AG09319 (cell line): Measurements from ENCODE around the gene ALDH8A1.
"Not testable (repeated sequence)": the region's sequence is repeated elsewhere in the genome, so short reads cannot be mapped to it uniquely, and the experiment has no call there.

Experiments used
- DNase-seq: peaks from one replicate; pipeline ENCODE4 v3.0.0-alpha.2; 2010; ENCODE audit warnings: low read depth; ENCODE audit errors: extremely low read depth
- TF ChIP-seq, protein P1 (sequence below): IDR thresholded peaks from 2 replicates; pipeline ENCODE4 v1.5.1; 2011; ENCODE audit warnings: low read depth, mild to moderate bottlenecking, inconsistent platforms, low read length, moderate library complexity

The ALDH8A1 gene

DNA sequence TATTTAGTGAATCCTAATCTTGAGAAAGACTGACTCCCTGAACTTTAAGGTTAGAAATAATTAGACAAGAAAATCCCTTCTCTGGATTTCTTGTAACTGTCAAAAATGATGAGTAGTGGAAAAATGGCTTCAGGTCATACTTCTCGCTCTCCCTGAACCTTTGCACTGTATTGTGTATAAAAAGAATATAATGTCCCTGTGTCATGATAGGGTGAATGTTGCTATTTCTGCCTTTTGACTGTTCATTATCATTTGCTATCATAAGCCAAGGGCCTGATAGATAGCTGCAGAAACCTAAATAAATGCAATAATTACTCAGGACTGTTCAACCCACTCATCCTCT lies 39.3 kb downstream of the ALDH8A1 start:
- TF ChIP-seq, protein P1, sequence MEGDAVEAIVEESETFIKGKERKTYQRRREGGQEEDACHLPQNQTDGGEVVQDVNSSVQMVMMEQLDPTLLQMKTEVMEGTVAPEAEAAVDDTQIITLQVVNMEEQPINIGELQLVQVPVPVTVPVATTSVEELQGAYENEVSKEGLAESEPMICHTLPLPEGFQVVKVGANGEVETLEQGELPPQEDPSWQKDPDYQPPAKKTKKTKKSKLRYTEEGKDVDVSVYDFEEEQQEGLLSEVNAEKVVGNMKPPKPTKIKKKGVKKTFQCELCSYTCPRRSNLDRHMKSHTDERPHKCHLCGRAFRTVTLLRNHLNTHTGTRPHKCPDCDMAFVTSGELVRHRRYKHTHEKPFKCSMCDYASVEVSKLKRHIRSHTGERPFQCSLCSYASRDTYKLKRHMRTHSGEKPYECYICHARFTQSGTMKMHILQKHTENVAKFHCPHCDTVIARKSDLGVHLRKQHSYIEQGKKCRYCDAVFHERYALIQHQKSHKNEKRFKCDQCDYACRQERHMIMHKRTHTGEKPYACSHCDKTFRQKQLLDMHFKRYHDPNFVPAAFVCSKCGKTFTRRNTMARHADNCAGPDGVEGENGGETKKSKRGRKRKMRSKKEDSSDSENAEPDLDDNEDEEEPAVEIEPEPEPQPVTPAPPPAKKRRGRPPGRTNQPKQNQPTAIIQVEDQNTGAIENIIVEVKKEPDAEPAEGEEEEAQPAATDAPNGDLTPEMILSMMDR = no peak
- no peak for DNase-seq

DNA sequence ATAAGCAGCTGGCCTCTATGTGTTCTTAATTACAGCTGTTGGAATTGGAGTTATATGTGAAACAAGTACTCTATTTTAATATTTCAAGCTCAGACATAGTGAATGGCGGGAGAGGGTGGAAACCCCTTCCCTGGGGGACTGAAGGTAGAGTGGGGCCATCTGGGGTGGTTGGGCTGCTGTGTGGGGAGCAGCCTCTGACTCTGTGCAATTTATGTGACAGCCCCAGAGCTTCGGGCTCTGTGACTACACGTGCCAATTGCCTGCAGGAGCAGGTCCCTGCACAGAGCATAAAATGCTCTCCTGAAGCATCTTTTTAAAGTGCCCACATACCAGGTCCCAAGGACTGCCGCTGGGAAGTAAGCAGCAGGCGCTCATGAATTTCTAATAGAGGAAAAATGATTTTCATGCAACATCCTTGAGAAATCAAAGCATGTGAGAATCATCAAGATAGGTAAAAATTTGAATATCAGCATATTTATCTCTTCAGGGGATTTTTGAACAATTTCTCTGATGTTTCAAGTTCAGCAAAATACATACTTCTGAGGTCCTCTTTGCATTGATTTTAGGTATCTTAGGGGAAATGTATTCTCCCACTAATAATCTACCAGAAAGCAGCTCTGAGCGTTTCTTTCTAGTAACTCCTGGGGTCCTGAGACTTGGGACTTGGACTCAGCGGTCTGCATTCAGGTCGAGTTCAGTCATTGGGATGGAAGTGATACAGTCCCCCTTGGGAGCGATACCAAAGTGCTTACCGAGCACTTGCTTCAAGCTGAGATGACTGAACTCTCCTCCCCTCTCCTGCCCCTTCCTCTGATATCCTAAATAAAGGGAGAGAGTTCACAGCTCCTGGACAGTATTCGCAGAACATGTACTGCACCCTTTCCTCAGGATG lies 40.0 kb downstream of the ALDH8A1 start:
- TF ChIP-seq, protein P1 = no peak

DNA sequence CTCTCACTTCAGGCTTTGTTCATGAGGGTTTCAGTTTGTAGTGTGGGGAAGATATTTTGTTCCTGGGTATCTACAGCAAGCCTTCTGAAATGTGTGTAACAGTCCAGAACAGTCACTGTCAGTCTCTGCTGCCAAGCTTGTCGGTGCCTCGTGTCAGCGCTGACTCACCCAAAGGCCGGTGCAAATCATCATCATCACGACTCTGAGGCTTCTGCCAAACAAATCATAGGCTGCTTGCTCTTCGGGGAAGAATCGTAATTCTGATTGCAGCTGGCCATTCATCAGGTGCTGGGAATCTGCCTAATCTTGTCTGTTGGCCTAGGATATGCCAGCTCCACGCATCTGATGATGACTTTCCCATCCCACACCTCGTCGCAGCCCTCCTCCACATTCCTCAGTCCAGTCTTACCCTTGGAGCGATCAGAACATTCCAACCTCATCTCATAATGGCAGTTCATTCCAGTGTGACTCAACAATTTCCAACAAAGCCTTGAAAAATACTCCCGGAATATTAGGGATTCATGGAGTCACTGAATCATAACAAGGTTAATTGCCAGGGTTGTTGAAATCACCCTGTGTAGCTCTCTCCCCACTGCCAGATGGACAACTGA lies 40.9 kb downstream of the ALDH8A1 start:
- TF ChIP-seq, protein P1 = no peak
- peak; percentile 75 for DNase-seq

More for the DNA sequence above, 40.0 kb downstream of the ALDH8A1 start:
- no peak for DNase-seq

DNA sequence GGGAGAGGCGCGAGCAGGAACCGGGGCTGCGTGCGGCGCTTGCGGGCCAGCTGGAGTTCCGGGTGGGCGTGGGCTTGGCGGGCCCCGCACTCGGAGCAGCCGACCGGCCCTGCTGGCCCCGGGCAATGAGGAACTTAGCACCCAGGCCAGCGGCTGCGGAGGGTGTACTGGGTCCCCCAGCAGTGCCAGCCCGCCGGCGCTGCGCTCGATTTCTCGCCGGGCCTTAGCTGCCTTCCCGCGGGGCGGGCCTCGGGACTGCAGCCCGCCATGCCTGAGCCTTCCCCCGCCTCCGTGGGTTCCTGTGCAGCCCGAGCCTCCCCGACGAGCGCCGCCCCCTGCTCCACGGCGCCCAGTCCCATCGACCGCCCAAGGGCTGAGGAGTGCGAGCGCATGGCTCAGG lies 45.2 kb downstream of the ALDH8A1 start:
- DNase-seq = not testable (repeated sequence)

DNA sequence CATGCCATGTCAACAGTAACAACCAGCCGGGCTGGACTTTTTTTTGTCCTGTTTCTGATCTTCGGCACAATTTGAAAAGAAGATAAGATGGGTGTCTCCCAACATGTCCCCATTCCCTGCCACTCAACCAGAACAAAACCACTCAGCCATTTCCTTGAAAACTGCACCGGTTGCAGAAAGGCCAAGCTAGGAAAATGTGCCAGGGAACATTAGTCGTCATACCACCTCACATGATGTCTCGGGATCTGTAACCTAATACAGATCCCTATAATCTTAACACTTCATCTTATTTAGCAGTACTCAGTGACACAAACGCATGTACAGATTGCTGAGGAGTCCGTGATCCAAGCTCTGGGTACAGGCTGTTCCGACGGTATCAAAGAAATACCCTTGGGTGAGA lies 46.5 kb downstream of the ALDH8A1 start:
- TF ChIP-seq, protein P1 = no peak
- no peak for DNase-seq

DNA sequence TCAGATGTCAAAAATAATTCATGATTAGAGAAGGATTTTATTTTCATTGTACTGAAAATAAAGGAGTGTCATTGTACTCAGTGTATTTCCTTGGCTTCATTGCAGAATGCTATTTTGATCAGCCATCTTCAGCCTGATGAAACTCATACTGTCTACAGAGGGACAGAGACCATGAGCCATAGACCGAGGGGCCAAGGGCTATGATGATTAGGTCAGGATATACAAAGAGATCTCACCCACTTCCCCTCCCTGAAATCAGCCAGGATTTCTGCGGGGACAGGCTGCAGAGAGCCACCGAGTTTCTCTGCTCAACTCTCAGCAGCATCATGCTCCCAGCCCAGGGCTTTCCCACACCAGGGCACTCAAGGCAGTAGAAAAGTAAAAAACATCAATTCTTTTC lies 47.0 kb downstream of the ALDH8A1 start:
- TF ChIP-seq, protein P1 = no peak
- DNase-seq = no peak

DNA sequence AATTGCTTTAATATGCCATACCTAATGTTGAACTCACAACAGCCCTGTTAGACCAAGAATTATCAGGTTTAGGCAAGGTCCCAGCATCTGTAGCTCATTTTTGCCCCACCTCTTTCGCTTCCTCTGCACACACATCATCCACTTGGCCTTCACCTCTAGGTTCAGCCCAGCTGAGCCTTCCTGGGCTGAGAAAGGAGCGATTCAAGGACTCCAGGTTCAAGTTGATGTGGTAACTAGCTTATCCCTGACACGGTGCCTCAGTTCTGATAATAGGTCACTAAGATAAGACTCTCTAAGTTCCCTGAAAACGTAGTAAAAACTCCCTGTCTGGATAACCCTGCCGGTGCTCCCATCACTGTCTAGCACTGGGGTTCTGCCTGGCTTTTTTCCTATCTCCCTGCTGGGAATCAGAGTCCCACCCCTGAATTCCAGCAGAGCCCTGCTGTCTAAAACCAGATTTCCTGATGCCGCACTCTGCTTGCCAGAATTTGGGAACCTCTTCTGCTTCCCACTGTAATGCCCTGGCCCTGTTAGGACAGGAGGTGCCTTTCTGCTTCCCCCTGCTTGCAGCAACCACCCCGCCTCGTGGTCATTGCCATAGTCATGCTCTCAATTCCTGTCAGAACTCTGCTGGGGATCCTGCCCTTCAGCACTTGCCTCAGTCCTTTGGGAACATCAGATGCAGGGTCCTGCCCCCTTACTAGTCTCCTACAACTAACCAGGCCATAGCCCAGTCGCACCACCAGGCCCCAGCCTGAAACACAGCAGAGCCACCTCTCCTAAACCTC lies 47.6 kb downstream of the ALDH8A1 start:
- no peak for DNase-seq
- TF ChIP-seq, protein P1 = no peak
